Heart left ventricle (tissue), 13 donors: ENCODE data around the gene ERAS.

ENCODE experiments used
- CTCF ChIP-seq, 12 donors: fragments of 200-600 bp; sonication (generic) in 4 of 12; IDR thresholded peaks; one replicate each; pipeline versions ENCODE4 v1.5.0 to v1.8.0; 2018 to 2022; ENCODE audit warnings: antibody characterized with exemption in 12 of 12, mild to moderate bottlenecking in 5 of 12
- POLR2A ChIP-seq, 2 donors: fragments of 450-650 bp; IDR thresholded peaks; one replicate each; pipeline ENCODE4 v1.6.1; 2017; ENCODE audit warnings: antibody characterized with exemption in 2 of 2, mild to moderate bottlenecking in 2 of 2, moderate library complexity in 2 of 2
- donor health status: ischemic (EF 13 %, LVEDD 7.1; RV severe dilation, severe dysfunction).
- donor health status: DM: no; HTN: yes; CAD: no.
- donor health status: DM: no; HTN: no; CAD: no.
- donor health status: ischemic (EF 25% LVEDD 6.9; RV normal size, moderate dysfunction).
- donor health status: ischemic (EF 25% LVEDD 5.7; RV mildly dilated, moderate dysfunction).
- donor health status: ischemic (EF 35%, LVEDD 5.7; RV mildly dilated, moderate dysfunction).
- donor health status: nonischemic (EF 11% LVEDD 7.7; RV severe dilation, severe dysfunction).
- donor health status: DM: yes; HTN: yes; CAD: no.
- donor health status: PGD.
- donor health status: ischemic (EF 29% LVEDD 5.4; RV normal size, mild dysfunction).
- donor health status: nonischemic (EF 23%, LVEDD 6.1; RV moderate dilation, normal function).

GRCh38 chrX:48785540-48786214 lies 40.6 kb upstream of the ERAS start:
- TF ChIP-seq CTCF (IDR thresholded peaks at IDR 0.05) (no peak), POLR2A (IDR thresholded peaks at IDR 0.05) (no peak)
